GM18502 (cell line): ENCODE data around the gene TMEM178B.
"Not testable (repeated sequence)": the region's sequence is repeated elsewhere in the genome, so short reads cannot be mapped to it uniquely, and the experiment has no call there.

Experiments used
- ATAC-seq: cut with Tn5 transposase; IDR thresholded peaks from one replicate; pipeline ENCODE4 v1.9.1; 2021; ENCODE audit warnings: mild to moderate bottlenecking; ENCODE audit not compliant: unreplicated experiment, poor library complexity

The TMEM178B gene

GRCh38 chr7:141294143-141294829 lies 220.4 kb downstream of the TMEM178B start:
- ATAC-seq = no peak

- no peak for ATAC-seq
Observed at GRCh38 chr7:141295367-141295895, 221.6 kb downstream of the TMEM178B start.

GRCh38 chr7:141300816-141301215 lies 227.0 kb downstream of the TMEM178B start:
- no peak for ATAC-seq

- ATAC-seq = no peak
Observed at GRCh38 chr7:141301544-141301943, 227.7 kb downstream of the TMEM178B start.

GRCh38 chr7:141302617-141303016 lies 228.8 kb downstream of the TMEM178B start:
- ATAC-seq = no peak

- no peak for ATAC-seq
Observed at GRCh38 chr7:141304291-141304690, 230.4 kb downstream of the TMEM178B start.

GRCh38 chr7:141306081-141306480 lies 232.2 kb downstream of the TMEM178B start:
- ATAC-seq = no peak

- ATAC-seq = no peak
Observed at GRCh38 chr7:141312395-141312794, 238.5 kb downstream of the TMEM178B start.

- no peak for ATAC-seq
Observed at GRCh38 chr7:141312828-141313521, 239.1 kb downstream of the TMEM178B start.

- no peak for ATAC-seq
Observed at GRCh38 chr7:141313896-141314295, 240.0 kb downstream of the TMEM178B start.

GRCh38 chr7:141317033-141317585 lies 243.2 kb downstream of the TMEM178B start:
- no peak for ATAC-seq

- ATAC-seq = no peak
Observed at GRCh38 chr7:141320287-141320686, 246.4 kb downstream of the TMEM178B start.

GRCh38 chr7:141322383-141322782 lies 248.5 kb downstream of the TMEM178B start:
- ATAC-seq = no peak

GRCh38 chr7:141323826-141324225 lies 250.0 kb downstream of the TMEM178B start:
- no peak for ATAC-seq

GRCh38 chr7:141324870-141325269 lies 251.0 kb downstream of the TMEM178B start:
- no peak for ATAC-seq

- no peak for ATAC-seq
Observed at GRCh38 chr7:141325275-141325674, 251.4 kb downstream of the TMEM178B start.

GRCh38 chr7:141328290-141328689 lies 254.4 kb downstream of the TMEM178B start:
- no peak for ATAC-seq

GRCh38 chr7:141330285-141330684 lies 256.4 kb downstream of the TMEM178B start:
- ATAC-seq = not testable (repeated sequence)

- no peak for ATAC-seq
Observed at GRCh38 chr7:141333459-141333858, 259.6 kb downstream of the TMEM178B start.

GRCh38 chr7:141335164-141335563 lies 261.3 kb downstream of the TMEM178B start:
- ATAC-seq = no peak

- no peak for ATAC-seq
Observed at GRCh38 chr7:141339603-141340002, 265.7 kb downstream of the TMEM178B start.
